SW 1271 (cell line): ENCODE data around the gene RER1.
"Not testable (repeated sequence)": the region's sequence is repeated elsewhere in the genome, so short reads cannot be mapped to it uniquely, and the experiment has no call there.

Experiments
- DNase-seq, 2 experiments: peaks; one replicate each; lab custom pipeline; 2025; lab: John Stamatoyannopoulos, UW

Gene RER1

DNA sequence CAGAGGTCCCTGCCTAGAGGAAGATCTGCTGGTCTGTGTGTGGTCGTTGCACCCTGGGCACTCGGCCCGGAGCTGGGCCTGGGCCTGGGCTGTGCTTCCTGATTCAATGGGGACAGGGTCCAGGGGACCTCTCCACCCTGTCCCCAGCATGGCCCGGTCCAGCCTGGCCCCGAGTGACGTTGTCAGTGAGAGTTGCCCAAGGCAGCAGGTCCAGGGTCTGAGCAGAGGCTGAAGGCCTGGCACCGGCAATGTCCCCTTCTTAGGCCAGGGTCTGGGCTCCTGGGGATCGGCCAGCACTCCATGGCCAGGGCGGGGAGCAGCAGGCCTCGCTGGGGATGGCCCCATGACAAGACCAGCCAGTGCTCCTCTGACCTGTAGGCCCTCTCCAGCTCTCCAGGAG, 36.3 kb downstream of the RER1 start:
- DNase-seq: no peak

DNA sequence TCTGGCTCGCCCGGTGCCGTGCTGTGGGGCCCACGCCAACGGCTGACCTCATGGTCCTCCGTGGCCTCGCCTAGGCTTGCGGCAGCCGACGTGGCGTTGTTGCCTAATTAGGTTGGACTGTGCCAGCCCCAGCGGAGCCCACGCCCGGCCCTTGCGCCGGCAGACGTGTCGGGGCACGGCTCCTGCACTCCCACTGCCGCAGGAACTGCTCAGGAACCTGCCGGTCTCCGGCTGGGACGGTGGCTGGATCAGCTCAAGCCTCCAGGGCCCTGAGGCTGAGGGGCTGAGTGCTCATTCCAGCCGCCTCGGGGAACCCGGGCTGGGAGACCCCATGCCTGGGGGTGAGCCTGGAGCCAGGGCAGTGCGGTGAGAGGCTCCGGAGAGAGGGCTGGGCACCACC, 36.8 kb downstream of the RER1 start:
- no peak for DNase-seq

DNA sequence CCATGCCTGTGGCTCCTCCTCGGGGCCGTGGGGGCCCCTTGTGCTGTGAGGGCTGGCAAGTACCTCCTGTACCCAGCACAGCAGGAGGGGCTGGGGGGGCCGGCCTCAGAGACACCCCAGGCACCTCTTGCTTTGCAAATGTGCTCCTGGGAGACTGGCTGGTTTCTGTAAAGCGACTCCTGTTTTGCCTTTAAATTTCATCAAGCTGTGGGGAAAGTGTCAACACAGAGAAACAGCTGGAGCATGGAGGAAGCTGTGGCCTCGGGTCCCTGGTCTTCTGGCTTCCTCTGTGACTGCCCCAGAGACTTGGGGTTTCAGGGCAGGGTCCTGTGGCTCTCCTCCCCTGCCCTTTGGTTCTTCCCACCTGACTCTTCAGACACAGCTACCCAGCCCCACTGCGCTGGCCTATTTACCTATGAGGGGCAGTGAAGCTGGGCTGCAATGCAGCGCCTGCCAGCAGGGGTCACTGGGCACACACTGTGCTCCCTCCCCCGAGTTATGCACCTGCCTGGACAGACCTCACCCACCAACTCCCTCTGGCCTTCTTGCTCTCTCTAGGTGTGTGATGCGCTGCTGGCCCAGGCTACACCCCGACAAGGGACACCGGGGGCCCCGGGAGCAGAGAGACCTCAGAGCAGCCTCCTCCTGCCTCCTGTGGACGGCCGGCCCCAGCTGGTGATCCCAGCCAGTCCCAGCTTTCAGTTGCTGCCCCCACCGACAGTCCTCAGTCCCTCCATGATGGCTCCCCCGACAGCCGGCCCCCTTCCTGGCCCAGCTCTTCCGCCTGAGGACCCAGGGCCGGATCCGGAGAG, 38.3 kb downstream of the RER1 start:
- DNase-seq: no peak

DNA sequence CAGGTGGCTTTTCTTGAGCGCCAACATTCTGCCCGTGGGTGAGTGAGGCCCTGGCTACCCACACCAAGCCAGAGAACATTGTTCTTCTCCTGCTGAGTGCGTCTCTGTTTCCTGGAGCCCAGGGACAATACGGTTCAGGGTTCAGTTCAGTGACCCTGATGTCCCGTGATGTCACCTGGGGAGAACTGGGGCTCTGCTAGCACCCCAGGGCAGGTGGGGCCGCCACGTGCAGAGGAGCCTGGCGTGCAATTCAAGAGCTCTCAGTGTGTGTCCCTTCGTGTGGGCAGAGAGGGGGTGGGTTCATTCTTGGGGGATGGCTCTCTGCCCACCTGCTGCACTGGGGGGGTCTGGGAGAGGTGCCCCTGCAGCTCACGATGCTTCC, 38.9 kb downstream of the RER1 start:
- DNase-seq: no peak

DNA sequence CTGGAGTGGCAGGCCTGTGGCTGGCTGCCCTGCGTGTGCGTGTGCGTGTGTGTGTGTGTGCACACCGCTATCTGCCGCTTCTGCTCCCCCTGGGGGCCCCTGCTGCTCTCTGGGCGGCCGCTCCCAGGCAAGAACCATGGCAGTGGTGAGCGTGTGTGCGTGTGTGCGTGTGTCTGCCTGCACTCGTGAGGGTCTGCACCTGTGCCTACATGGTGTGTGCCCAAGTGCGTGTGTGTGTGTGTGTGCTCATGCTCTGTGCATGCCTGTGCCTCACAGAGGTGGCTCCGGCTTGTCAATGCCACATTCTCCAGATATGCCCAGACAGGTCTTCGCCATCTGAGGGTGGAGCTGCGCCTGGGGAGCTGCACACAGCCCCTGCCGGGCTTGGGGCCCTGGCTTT, 39.5 kb downstream of the RER1 start:
- no peak for DNase-seq

DNA sequence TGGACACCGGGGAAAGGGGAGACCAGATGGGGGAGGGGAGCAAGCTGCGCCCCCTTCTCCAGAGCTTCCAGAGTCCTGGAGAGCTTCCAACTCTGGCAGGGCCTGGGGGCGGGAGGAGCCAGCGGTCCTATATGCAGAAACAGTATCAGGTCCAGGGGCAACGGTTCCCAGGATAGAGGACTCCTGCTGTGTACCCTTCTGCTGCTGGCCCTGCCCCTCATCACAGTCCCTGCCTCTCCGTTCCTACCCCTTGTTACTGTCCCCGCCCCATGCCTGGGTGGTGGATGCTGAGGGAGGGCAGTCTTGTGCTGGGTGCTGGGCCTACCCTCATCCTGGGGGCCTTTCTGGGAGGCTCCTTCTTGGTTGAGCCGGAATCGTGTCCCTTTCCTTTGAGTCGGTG, 39.9 kb downstream of the RER1 start:
- DNase-seq: no peak

DNA sequence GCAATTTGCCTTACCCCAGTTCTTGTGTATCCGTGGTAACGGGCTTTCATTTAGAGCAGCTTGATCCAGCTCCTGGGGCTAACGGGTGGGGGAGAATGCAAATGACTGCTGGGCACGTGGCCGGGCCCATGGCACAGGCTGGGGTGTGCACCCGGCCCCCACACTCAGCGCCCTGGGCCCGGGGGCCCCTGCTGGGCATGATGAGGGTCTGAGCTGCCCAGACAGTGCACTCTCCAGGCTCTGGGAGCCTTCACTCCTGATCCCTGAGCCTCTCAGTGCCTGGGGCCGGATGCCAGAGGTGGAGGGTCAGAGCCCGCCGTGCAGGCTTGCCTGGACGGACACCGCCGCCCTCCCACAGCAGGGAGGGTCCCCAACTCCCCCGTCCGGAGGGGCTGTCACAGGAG, 40.8 kb downstream of the RER1 start:
- no peak for DNase-seq

DNA sequence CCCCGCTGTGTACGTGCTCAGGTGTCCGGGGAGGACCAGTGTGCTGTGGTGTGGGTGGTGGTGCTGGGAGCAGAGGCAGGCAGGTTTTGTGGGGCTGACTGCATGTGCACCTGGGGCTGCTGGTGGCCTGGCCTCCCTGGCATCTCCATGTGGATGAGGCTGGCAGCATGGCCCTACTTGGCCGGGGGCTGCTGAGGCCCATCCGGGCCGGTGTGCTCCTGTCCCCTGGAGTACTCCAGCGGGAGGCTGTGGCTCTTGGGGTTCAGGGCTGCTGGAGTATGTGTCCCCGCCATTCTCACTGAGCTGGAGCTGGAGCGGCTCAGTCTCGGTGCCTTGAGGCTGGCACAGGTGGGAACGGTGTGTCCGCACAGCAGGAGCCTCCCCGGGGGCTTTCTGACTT, 41.6 kb downstream of the RER1 start:
- DNase-seq: no peak

DNA sequence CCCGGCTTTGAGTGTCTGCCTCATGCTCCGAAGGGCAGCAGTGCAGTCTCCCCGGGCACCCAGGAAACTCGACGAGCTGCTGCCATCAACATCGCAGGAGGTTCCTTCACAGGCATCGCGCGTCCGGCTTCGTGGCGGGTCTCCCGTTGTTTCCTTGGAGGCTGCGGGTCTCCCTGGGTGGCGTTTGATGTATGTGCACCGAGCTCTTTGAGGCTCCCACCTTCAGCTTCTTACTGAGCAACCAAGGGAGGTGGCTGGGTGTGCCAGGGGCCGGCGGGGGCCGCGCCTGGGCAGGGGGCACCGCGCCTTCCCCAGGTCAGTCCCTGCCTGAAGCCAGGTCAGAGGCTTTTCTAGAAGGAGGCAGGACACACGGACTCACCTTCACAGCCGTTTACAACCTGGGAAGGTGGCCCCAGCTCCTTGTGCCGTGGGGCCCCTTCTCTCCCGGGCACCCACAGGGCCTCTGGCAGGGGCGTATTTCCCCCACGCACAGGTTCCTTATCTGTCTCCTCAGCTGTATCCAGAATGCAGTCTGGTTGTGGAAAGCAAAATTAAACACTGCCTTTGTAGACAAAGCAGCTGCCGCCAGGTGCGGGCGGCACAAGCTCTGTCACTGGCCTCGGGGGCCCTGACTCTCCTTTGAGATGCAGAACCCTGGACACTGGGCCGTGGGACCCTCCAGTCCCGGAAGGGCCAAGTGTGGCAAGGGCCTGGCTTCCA, 42.5 kb downstream of the RER1 start:
- DNase-seq: no peak

DNA sequence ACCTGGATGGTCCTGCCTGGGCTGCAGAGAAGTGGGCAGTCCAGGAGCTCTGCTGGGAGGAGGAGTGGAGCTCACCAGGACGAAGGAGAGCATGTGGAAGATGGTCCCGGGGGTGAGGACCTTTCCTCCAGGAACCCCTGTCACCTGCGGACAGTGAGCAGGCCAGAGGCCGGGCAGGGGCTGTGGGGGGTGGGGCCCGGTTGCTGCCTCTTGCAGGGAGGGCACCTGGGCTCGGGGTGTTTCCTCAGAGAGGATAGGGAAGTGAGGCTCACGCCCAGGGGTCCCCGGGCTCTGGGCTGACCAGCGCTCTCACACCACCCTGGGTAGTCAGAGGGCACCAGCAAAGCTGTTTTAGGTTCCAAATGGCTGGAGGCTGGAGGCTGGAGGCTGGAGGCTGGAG, 43.5 kb downstream of the RER1 start:
- no peak for DNase-seq

DNA sequence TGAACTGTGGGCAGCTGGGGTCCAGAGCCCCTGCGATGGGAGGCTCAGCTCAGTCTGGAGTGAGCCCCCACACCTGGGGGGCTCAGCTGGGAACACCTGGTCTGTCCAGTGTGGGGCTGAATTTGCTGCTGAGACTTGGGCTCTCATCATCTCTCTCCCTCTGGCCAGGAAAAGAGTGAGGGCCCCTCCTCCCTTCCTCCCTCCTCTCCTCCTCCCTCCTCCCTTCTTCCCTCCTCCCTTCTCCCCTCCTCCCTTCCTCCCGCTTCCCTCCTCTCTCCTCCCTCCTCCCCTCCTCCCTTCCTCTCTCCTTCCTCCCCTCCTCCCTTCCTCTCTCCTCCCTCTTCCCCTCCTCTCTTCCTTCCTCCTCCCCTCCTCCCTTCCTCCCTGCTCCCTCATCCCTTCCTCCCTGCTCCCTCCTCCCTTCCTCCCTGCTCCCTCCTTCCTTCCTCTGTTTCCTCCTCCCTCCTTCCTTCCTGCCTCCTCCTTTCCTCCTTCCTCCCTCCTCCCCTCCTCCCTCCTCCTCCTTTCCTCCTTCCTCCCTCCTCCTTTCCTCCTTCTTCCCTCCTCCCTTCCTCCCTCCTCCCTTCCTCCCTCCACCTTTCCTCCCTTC, 44.2 kb downstream of the RER1 start:
- no peak for DNase-seq

DNA sequence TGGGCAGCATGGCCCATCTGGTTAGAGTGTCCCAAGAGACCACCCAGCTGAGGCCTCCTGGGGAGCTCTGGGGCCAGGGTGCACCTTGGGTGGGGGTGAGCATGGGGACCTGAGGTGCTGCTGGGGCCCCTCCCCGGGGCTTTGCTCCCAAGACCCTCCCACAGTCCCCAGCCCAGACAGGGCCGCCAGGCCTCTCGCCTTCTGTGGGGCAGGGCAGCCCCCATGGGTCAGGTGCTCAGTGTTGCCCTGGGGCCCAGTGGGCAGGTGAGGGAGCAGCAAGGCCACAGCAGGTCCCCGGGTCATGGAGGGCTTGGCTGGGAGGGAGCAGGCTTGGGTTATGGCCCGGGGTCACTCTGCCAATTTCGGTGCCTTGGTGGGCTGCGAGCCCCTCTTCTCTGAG, 45.2 kb downstream of the RER1 start:
- no peak for DNase-seq

DNA sequence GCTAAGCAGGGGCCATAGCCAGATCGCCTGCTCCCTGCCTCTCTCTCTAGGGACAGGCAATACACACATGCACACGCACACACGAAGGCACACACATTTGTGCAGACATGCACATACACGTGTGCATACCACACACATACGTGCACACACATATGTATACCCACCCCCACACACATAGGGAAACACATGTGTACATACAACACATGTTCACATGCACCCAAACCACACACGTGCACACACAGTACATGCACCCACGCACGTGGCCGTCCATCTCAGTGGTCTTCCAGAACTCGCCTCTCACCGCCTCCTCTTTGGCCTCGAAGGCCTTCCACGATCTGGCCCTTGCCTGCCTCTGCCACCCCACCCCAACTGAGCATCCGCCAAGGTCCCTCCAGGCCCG, 46.0 kb downstream of the RER1 start:
- no peak for DNase-seq

DNA sequence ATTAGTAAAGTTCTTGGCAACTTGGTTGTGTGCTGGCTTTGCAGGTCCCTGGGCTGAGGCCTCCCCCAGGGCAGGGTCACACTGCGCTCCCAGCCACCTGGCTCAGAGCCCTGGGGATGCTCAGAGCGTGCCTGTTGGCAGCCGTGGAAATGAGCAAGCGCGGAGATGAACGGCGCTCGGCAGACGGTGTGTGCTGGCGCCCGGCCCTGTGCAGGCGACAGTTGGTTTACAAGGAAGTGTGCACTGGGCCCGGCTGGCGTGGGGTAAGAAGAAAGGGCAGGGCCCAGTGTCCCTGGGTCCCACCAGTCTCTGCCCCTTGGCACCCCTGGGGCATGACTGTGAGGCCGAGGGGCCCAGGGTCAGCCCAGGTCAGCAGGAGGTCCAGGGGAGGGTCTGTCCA, 46.4 kb downstream of the RER1 start:
- no peak for DNase-seq

DNA sequence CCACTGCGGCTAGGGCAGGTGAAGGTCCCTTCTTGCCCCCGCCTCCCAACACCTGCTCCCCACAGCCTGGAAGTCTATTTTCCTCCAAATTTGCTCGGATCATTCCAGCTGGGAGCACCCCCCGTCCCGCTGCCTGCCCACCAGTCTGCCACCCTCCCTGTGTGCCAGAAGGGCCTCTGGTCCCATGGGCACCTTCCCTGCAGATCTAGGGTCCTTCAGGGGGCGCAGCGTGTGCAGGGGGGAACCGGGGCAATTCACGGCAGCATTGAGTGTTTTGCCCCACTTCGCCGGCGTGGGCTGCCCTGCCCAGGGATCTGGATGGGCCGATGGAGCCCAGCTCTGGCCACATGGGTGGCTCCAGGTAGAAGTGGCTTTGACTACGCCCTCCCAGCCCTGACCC, 47.0 kb downstream of the RER1 start:
- no peak for DNase-seq

DNA sequence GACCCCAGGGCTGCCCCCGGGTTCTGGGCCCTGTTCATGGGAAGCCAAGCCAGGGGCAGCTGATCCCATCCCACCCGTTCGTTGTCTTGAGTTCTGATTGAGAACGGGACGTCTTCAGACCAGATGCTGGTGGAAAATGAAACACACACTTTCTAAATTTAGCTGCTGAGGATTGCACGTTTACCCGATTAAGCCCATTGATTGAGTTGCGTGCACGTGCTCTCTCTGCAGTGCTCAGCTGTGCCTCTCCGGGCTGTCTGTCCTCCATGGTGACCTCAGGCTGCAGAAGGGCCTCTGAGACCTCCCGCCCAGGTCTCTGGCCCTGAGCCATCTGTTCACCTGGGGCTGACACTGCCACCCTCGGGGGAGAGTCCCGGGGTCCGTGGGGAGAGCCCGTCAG, 47.7 kb downstream of the RER1 start:
- DNase-seq: no peak

DNA sequence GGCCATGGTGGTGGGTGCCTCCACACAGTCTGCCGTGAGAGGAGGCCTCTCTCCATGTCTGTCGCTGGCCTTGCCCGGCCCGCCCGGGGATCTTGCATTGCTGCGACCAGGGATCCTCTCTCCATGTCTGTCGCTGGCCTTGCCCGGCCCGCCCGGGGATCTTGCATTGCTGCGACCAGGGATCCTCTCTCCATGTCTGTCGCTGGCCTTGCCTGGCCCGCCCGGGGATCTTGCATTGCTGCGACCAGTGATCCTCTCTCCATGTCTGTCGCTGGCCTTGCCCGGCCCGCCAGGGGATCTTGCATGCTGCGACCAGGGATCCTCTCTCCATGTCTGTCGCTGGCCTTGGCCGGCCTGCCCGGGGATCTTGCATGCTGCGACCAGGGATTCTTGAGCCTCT, 48.7 kb downstream of the RER1 start:
- not testable (repeated sequence) for DNase-seq

DNA sequence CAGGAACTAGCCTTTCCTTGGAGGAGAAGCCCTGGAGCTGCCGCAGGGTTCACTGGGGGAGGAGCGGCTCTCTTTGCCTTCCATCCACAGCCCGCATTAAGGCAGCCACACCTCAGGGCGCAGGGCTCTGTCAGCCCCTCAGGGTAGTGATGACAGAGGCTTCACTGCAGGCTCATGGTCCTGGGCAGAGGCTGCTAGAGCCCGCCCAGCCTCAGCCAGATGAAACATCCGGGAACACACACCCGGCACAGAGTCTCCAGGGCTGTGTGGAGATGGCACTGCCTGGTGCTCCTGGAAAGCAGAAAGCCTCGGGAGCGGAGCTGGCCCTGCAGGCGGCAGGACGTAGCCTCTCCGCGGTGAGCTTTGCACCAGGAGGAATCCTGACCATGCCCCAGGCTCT, 50.1 kb downstream of the RER1 start:
- DNase-seq: no peak

DNA sequence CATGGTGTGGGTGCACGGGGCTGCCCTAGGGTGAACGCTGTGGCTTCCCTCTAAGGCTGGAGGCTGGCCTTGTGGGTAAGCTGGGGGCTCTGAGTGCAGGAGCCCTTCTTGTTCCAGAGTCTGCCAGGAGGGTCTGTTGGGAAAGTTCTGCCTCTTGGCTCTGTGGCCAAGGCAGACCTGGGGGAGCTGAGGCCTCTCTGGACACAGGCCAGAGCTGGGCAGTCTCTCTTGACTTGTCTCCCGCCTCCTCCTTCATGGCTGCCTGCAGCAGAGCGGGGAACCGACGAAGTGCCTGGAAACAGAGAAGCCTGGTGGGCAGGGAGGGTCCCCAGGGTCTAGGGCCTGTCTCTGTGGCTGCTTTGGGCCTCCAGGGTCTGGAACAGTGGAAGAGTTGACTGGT, 51.0 kb downstream of the RER1 start:
- no peak for DNase-seq

DNA sequence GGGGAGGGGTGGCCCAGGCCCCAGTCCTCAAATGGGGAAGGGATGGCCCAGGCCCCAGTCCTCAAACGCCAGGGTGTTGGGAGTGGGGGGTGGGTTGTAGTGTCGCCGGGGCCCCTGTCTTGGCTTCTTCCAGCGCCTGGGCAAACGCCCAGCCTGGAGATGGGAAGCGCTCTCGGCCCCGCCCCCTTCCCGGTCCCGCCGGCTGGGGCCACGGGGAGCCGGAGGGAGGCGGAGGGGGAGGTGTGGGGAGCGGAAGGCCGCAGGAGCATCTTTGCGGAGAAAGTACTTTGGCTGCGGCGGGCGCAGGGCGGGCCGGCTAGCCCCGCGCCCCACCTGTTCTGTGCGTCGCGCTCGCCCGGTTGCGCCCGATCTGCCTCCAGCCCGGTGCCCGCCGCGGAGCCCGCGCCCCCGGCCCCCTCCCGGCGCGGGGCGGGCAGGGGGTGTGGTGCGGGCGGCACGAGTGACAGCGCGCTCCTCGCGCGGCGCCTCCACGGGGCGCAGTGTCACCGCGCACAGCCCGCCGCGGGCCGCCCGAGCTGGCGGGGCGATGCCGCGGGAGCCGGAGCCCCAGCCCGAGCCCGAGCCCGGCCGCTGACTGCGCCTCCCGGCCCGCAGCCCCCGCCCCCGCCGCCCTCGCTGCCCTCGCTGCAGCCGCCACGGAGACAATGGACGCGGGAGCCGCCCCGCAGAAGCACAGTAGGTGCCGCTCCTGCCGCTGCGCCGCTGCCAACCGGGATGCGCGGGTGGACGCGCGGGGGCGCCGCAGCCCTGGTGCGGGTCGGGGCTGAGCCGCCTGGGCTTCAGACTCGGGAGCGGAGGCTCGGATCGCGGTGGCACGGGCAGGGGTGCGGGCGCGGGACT, 51.9 kb downstream of the RER1 start:
- DNase-seq: no peak

DNA sequence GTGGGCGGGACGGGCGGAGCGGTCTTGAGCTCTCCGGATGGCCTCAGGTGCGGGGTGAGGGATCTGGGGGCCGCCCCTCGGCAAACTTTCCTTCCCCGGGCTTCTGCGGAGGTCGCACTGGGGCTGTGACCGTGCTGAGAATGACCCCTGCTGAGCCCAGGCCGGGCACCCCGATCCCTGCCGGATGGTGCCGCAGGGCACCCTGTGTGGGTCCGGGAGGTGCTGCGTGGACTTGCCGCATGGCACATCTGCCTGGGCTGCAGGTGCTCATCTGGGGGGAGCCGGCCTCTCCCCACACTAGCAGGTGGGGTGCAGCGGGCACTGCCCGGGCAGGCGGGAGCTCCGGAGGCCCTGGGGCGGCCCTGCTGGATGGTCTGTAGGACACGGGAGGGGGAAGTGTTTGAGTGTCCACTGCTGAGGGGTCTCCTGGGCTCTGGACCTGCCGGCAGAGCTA, 52.5 kb downstream of the RER1 start:
- DNase-seq: no peak

DNA sequence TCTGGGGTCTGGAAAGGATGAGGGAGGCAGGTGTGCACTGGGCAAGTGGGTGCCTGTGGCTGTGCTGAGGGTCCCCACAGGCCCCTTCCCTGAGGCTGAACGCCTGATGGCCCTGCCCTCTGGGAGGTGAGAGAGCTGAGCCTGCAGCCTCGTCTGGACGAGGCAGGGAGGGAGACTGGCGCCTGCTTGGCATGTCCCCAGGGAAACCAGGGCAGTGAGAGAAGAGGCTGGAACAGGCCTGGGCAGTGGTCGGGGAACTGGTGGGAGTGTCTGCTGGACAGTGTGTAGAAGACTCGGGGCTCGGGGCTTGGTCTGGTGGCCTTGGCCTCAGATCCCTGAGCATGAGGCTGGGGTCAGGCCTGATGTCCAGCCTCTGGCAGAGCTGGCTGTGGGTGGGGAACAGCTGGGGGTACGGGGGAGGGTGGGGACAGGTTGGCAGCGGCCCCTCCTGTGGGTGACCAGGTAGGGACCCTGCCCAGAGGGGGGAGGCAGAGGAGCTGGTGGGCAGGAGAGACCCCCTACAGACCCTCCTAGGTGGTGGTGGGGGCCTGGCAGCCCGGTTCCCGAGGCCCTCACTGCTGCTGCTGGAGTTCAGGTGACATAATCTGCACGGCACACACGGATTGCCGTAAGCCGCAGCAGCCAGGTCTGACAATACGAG, 53.7 kb downstream of the RER1 start:
- DNase-seq: no peak
